Suprapubic skin (tissue), 3 donors: ENCODE results near the gene ACO2.

Source experiments
- EP300 ChIP-seq: sonication (generic); formaldehyde crosslinking; IDR thresholded peaks from one replicate; pipeline ENCODE4 v1.6.1; 2017; ENCODE audit warnings: antibody characterized with exemption
- TF ChIP-seq, protein P1 (sequence below), 2 donors: fragments of 200-600 bp in 1 of 2; fragments of 450-650 bp in 1 of 2; sonication (generic) in 1 of 2; IDR thresholded peaks; one replicate each; pipeline ENCODE4 v1.5.1; 2016 to 2019; ENCODE audit warnings: antibody characterized with exemption in 2 of 2, mild to moderate bottlenecking in 1 of 2, moderate library complexity in 1 of 2

- TF ChIP-seq, protein P1, sequence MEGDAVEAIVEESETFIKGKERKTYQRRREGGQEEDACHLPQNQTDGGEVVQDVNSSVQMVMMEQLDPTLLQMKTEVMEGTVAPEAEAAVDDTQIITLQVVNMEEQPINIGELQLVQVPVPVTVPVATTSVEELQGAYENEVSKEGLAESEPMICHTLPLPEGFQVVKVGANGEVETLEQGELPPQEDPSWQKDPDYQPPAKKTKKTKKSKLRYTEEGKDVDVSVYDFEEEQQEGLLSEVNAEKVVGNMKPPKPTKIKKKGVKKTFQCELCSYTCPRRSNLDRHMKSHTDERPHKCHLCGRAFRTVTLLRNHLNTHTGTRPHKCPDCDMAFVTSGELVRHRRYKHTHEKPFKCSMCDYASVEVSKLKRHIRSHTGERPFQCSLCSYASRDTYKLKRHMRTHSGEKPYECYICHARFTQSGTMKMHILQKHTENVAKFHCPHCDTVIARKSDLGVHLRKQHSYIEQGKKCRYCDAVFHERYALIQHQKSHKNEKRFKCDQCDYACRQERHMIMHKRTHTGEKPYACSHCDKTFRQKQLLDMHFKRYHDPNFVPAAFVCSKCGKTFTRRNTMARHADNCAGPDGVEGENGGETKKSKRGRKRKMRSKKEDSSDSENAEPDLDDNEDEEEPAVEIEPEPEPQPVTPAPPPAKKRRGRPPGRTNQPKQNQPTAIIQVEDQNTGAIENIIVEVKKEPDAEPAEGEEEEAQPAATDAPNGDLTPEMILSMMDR (IDR thresholded peaks at IDR 0.05): peak in 1 of 2 donors; percentile 34
- TF ChIP-seq EP300: no peak
These were observed 108.0 kb downstream of the ACO2 start for GRCh38 chr22:41576877-41577276.
